Lower leg skin (tissue), 4 donors: Measurements from ENCODE around the gene PITPNC1. TPM values are rescaled to one million over a fixed set of nuclear protein-coding genes. Genes with fewer than 3 reads are reported as not detected.
A peak's percentile ranks its signal among the peaks of the same experiment; 100 is the strongest.

Experiments used
- DNase-seq, 2 donors: peaks; one replicate each; pipeline ENCODE4 v3.0.0-alpha.2; 2019; ENCODE audit warnings: low spot score in 2 of 2
- H3K4me3 ChIP-seq: fragments of 200-600 bp; sonication (generic); 2 replicates; pipeline ENCODE4 v1.5.1; 2017; ENCODE audit warnings: mild to moderate bottlenecking, low read depth; ENCODE audit not compliant: poor library complexity, severe bottlenecking
- POLR2A ChIP-seq, 2 donors: fragments of 450-650 bp; IDR thresholded peaks; one replicate each; pipeline ENCODE4 v1.6.1; 2016 to 2017; ENCODE audit warnings: antibody characterized with exemption in 2 of 2, mild to moderate bottlenecking in 1 of 2, moderate library complexity in 1 of 2
- WGBS, 2 donors: methylation state at CpG; one replicate each; pipeline ENCODE4 v1.1.5; 2018; 5-methylcytosine and 5-hydroxymethylcytosine counted together
- intact Hi-C: fragments of 100-400 bp; cut with DNase I; formaldehyde crosslinking; loops from one replicate; pipeline ENCODE4 v1.15.0; 2023; ENCODE audit warnings: low total_unique reads
- total RNA-seq, 4 donors: library from RNA; depleted of rRNA; stranded (reverse); fragments of >200 nt; gene quantifications; one replicate each; pipeline ENCODE4 v1.1.0, GENCODE V29; 2016
- TF ChIP-seq, protein P1 (sequence below), 3 donors: fragments of 450-650 bp; IDR thresholded peaks; one replicate each; pipeline ENCODE4 v1.5.1; 2016; ENCODE audit warnings: antibody characterized with exemption in 3 of 3, mild to moderate bottlenecking in 3 of 3, moderate library complexity in 2 of 3

The PITPNC1 gene
- total RNA-seq, 4 donors from 2014 or later = 1.7 to 8.2 (median 4.6) TPM

- WGBS, 2 donors = 67 to 79% methylated on average over 1 of the region's 1 CpG
These were observed 64.8 kb downstream of the PITPNC1 start for GRCh38 chr17:67441896-67442219.

GRCh38 chr17:67442787-67443624 is 65.9 kb downstream of the PITPNC1 start:
- TF ChIP-seq, protein P1, sequence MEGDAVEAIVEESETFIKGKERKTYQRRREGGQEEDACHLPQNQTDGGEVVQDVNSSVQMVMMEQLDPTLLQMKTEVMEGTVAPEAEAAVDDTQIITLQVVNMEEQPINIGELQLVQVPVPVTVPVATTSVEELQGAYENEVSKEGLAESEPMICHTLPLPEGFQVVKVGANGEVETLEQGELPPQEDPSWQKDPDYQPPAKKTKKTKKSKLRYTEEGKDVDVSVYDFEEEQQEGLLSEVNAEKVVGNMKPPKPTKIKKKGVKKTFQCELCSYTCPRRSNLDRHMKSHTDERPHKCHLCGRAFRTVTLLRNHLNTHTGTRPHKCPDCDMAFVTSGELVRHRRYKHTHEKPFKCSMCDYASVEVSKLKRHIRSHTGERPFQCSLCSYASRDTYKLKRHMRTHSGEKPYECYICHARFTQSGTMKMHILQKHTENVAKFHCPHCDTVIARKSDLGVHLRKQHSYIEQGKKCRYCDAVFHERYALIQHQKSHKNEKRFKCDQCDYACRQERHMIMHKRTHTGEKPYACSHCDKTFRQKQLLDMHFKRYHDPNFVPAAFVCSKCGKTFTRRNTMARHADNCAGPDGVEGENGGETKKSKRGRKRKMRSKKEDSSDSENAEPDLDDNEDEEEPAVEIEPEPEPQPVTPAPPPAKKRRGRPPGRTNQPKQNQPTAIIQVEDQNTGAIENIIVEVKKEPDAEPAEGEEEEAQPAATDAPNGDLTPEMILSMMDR (IDR thresholded peaks at IDR 0.05) = no peak
- no peak for TF ChIP-seq POLR2A (IDR thresholded peaks at IDR 0.05)
- peak in 1 of 2 donors; percentile 70 for DNase-seq
- WGBS, 2 donors = 63 to 64% methylated on average over 13 of the region's 13 CpGs
- intact Hi-C loops = no loop called here
- no peak overlapping the region for H3K4me3 ChIP-seq

More at GRCh38 chr17:67441896-67442219, 64.8 kb downstream of the PITPNC1 start:
- intact Hi-C loops = no loop called here
- H3K4me3 ChIP-seq = no peak overlapping the region
- DNase-seq = no peak
- TF ChIP-seq, protein P1 (IDR thresholded peaks at IDR 0.05) = no peak
- TF ChIP-seq POLR2A (IDR thresholded peaks at IDR 0.05) = no peak

- WGBS, 2 donors = 59 to 61% methylated on average over 6 of the region's 6 CpGs
- peak; percentile 30 to 81 for DNase-seq
- TF ChIP-seq, protein P1 (IDR thresholded peaks at IDR 0.05) = no peak
- TF ChIP-seq POLR2A (IDR thresholded peaks at IDR 0.05) = no peak
- H3K4me3 ChIP-seq = no peak overlapping the region
- intact Hi-C loops = no loop called here
These were observed 67.0 kb downstream of the PITPNC1 start for GRCh38 chr17:67443931-67444595.

- DNase-seq = no peak
- TF ChIP-seq POLR2A (IDR thresholded peaks at IDR 0.05) = no peak
- TF ChIP-seq, protein P1 (IDR thresholded peaks at IDR 0.05) = no peak
- intact Hi-C loops = no loop called here
- H3K4me3 ChIP-seq = no peak overlapping the region
- WGBS, 2 donors = 97% methylated on average over 7 of the region's 7 CpGs
These were observed 71.4 kb downstream of the PITPNC1 start for GRCh38 chr17:67448449-67448848.

DNA sequence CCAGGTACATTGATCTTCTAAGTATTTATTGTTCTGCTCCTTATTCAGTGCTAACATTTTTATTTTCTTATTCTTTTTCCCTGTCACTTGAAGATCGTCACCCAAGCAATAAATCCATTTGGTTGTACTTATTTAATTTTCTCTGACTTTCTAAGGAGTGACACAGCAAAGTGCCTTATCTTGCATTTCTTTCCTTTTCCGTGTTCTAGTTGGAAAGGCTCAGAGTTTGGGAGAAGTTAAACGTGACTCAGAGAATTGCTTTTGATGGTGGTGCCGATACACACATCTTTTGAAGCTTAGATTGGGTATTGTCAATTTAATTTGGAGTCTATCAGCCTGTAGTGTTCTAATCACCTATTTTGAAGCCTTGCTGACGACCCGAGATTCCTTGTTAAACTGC is 72.0 kb downstream of the PITPNC1 start:
- no peak overlapping the region for H3K4me3 ChIP-seq
- TF ChIP-seq, protein P1 (IDR thresholded peaks at IDR 0.05) = no peak
- TF ChIP-seq POLR2A (IDR thresholded peaks at IDR 0.05) = no peak
- no peak for DNase-seq
- 62 to 72% methylated on average over 6 of the region's 6 CpGs for WGBS, 2 donors
- intact Hi-C loops = no loop called here
